ENCODE results near the gene TSPAN4. TPM values are rescaled to one million over a fixed set of nuclear protein-coding genes. Genes with fewer than 3 reads are reported as not detected.

The TSPAN4 gene
- total RNA-seq, 2 experiments from 2014 or later, result 9.4 to 12.1 TPM

- CTCF ChIA-PET (ENCODE audit: unreplicated experiment), result no interaction called here
These were observed 47.2 kb downstream of the TSPAN4 start for GRCh38 chr11:889687-890475.

GRCh38 chr11:890794-891540, 48.3 kb downstream of the TSPAN4 start:
- intact Hi-C loops (cut with micrococcal nuclease; ENCODE audit: unreplicated experiment), result no loop called here
- CTCF ChIA-PET (ENCODE audit: unreplicated experiment), result no interaction called here
- no TSS peak for BruUV-seq (replicated peaks)

More at GRCh38 chr11:889687-890475, 47.2 kb downstream of the TSPAN4 start:
- no peak for DNase-seq (ENCODE audit: low spot score)
- Histone ChIP-seq H3K9me3 (ENCODE audit: low read length) (no peaks in the 10 kb centered on the region), H3K36me3 (ENCODE audit: insufficient read depth, low read length) (peaks cover 21% of the 10 kb centered on the region), H3K4me2 (ENCODE audit: low read length) (no peak overlapping the region), H3K4me3 (ENCODE audit: low read depth, low read length, poor library complexity, severe bottlenecking) (no peak overlapping the region), H3K27ac (ENCODE audit: low read depth, low read length, poor library complexity, severe bottlenecking) (no peak overlapping the region), H3K79me2 (ENCODE audit: insufficient read depth, low read depth, low read length) (no peaks in the 10 kb centered on the region), H4K20me1 (ENCODE audit: insufficient read depth, low read length) (no peaks in the 10 kb centered on the region; the same call in 1 of the 2 replicates), H3K4me1 (ENCODE audit: insufficient read depth, low read length, poor library complexity, severe bottlenecking) (no peaks in the 10 kb centered on the region), H3K9me2 (ENCODE audit: insufficient read depth, low read length) (no peaks in the 10 kb centered on the region), H2AFZ (ENCODE audit: low read length) (no peak overlapping the region)
- TF ChIP-seq EZH2phosphoT487 (IDR thresholded peaks at IDR 0.05; ENCODE audit: borderline replicate concordance, low read depth, low read length), result no peak
- TF ChIP-seq CTCF (conservative IDR thresholded peaks at IDR 0.05; ENCODE audit: low read length), result no peak
- no TSS peak for BruUV-seq (replicated peaks)
- intact Hi-C loops (cut with micrococcal nuclease; ENCODE audit: unreplicated experiment), result no loop called here
- POLR2A ChIA-PET, result interaction anchor here (0.5 kb wide), 1 partner anchor 22 kb away, joined by 4 read pairs; no protein-coding TSS in a partner anchor

More at GRCh38 chr11:890794-891540, 48.3 kb downstream of the TSPAN4 start:
- Histone ChIP-seq H3K4me2 (ENCODE audit: low read length) (no peak overlapping the region), H4K20me1 (ENCODE audit: insufficient read depth, low read length) (no peaks in the 10 kb centered on the region; the same call in 1 of the 2 replicates), H3K4me1 (ENCODE audit: insufficient read depth, low read length, poor library complexity, severe bottlenecking) (no peaks in the 10 kb centered on the region), H3K4me3 (ENCODE audit: low read depth, low read length, poor library complexity, severe bottlenecking) (no peak overlapping the region), H3K9me2 (ENCODE audit: insufficient read depth, low read length) (no peaks in the 10 kb centered on the region), H2AFZ (ENCODE audit: low read length) (no peak overlapping the region), H3K79me2 (ENCODE audit: insufficient read depth, low read depth, low read length) (no peaks in the 10 kb centered on the region), H3K9me3 (ENCODE audit: low read length) (no peaks in the 10 kb centered on the region), H3K36me3 (ENCODE audit: insufficient read depth, low read length) (peaks cover 19% of the 10 kb centered on the region), H3K27ac (ENCODE audit: low read depth, low read length, poor library complexity, severe bottlenecking) (no peak overlapping the region)
- POLR2A ChIA-PET, result no interaction called here
- DNase-seq (ENCODE audit: low spot score), result no peak
- TF ChIP-seq CTCF (conservative IDR thresholded peaks at IDR 0.05; ENCODE audit: low read length), result no peak
- TF ChIP-seq EZH2phosphoT487 (IDR thresholded peaks at IDR 0.05; ENCODE audit: borderline replicate concordance, low read depth, low read length), result no peak

All from OCI-LY7 (cell line).